ENCODE results near the gene PTPN6. TPM values are rescaled to one million over a fixed set of nuclear protein-coding genes. Genes with fewer than 3 reads are reported as not detected.
A peak's percentile ranks its signal among the peaks of the same experiment; 100 is the strongest.

The PTPN6 gene
- total RNA-seq, 8 experiments from 2014 or later = 0.22 to 2.4 (median 0.88) TPM

- in situ Hi-C loops (cut with MboI; ENCODE audit: low pct_unique_long_range_greater_than_20kb in 2 of 9, low sequenced_read_pairs in 9 of 9, unreplicated experiment in 9 of 9) = loop anchor here in 1 of 9 experiments (25.0 kb wide), 1 partner anchor 138 kb away; the partner anchor contains the start of gene C1RL
- ATAC-seq (replicated peaks in 6 of 8) = no peak
- Histone ChIP-seq H3K4me1 (replicated peaks in 1 of 2) (peaks cover 6 to 11% of the 10 kb centered on the region in 2 donors), H3K4me3 (no peak overlapping the region), H3K27ac (no peak overlapping the region)
- 85 to 100% (median 100%) methylated on average over 1 to 5 of the region's 6 CpGs; no CpG with 5 or more reads in 3 of the 10 experiments for WGBS, 10 experiments
These were observed 23.0 kb downstream of the PTPN6 start for GRCh38 chr12:6974180-6974579.

GRCh38 chr12:6975297-6976032, 24.3 kb downstream of the PTPN6 start:
- no peak for ATAC-seq (replicated peaks in 6 of 8)
- no peak overlapping the region for H3K4me3 ChIP-seq
- in situ Hi-C loops (cut with MboI; ENCODE audit: low pct_unique_long_range_greater_than_20kb in 2 of 9, low sequenced_read_pairs in 9 of 9, unreplicated experiment in 9 of 9) = no loop called here
- 57 to 94% (median 85%) methylated on average over 1 to 2 of the region's 2 CpGs; no CpG with 5 or more reads in 6 of the 10 experiments for WGBS, 10 experiments
- peaks cover 0 to 8% of the 10 kb centered on the region in 2 donors for H3K4me1 ChIP-seq (replicated peaks in 1 of 2)
- H3K27ac ChIP-seq = no peak overlapping the region

- H3K27ac ChIP-seq = no peak overlapping the region
- ATAC-seq (replicated peaks in 6 of 8) = peak in 1 of 8 experiments; percentile 17
- H3K4me3 ChIP-seq = no peak overlapping the region
- in situ Hi-C loops (cut with MboI; ENCODE audit: low pct_unique_long_range_greater_than_20kb in 2 of 9, low sequenced_read_pairs in 9 of 9, unreplicated experiment in 9 of 9) = no loop called here
- H3K4me1 ChIP-seq (replicated peaks in 1 of 2) = no peaks in the 10 kb centered on the region
- 0 to 100% (median 94%) methylated on average over 1 to 6 of the region's 10 CpGs; no CpG with 5 or more reads in 4 of the 10 experiments for WGBS, 10 experiments
These were observed 26.5 kb downstream of the PTPN6 start for GRCh38 chr12:6977653-6978052.

GRCh38 chr12:6978188-6978587, 27.0 kb downstream of the PTPN6 start:
- Histone ChIP-seq H3K4me3 (no peak overlapping the region), H3K4me1 (replicated peaks in 1 of 2) (no peaks in the 10 kb centered on the region), H3K27ac (no peak overlapping the region)
- WGBS, 10 experiments = 50 to 100% (median 73%) methylated on average over 1 to 3 of the region's 6 CpGs; no CpG with 5 or more reads in 6 of the 10 experiments
- in situ Hi-C loops (cut with MboI; ENCODE audit: low pct_unique_long_range_greater_than_20kb in 2 of 9, low sequenced_read_pairs in 9 of 9, unreplicated experiment in 9 of 9) = no loop called here
- no peak for ATAC-seq (replicated peaks in 6 of 8)

- Histone ChIP-seq H3K4me3 (no peak overlapping the region), H3K27ac (no peak overlapping the region), H3K4me1 (replicated peaks in 1 of 2) (no peaks in the 10 kb centered on the region)
- in situ Hi-C loops (cut with MboI; ENCODE audit: low pct_unique_long_range_greater_than_20kb in 2 of 9, low sequenced_read_pairs in 9 of 9, unreplicated experiment in 9 of 9) = no loop called here
- peak in 3 of 8 experiments; percentile 7 to 61 (median 32) for ATAC-seq (replicated peaks in 6 of 8)
- 50 to 100% (median 76%) methylated on average over 1 to 3 of the region's 3 CpGs; no CpG with 5 or more reads in 3 of the 10 experiments for WGBS, 10 experiments
These were observed 27.5 kb downstream of the PTPN6 start for GRCh38 chr12:6978611-6979011.

DNA sequence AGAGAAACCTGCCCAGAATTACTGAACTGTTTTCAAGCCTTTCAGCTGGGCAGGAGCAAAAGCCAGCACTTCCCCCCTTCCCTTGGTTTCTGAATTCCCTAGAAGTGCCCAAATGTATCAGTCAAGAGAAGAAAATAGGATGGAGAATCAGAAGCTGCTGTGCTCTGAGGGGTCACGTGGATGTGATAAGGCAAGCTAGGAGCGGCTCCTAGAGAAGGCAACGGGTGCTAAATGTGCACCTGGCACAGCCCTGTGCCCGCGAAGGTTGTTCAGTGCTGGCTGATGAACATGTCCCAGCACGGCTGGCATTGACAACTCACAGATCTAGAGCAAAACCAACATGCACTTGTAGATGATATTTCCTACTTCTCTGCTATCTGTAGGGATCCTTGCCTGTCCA, 27.9 kb downstream of the PTPN6 start:
- no peak overlapping the region for H3K4me3 ChIP-seq
- in situ Hi-C loops (cut with MboI; ENCODE audit: low pct_unique_long_range_greater_than_20kb in 2 of 9, low sequenced_read_pairs in 9 of 9, unreplicated experiment in 9 of 9) = no loop called here
- no peak for ATAC-seq (replicated peaks in 6 of 8)
- no peaks in the 10 kb centered on the region for H3K4me1 ChIP-seq (replicated peaks in 1 of 2)
- no peak overlapping the region for H3K27ac ChIP-seq
- WGBS, 10 experiments = 61 to 96% (median 78%) methylated on average over 1 to 6 of the region's 6 CpGs; no CpG with 5 or more reads in 6 of the 10 experiments

GRCh38 chr12:6979453-6979852, 28.3 kb downstream of the PTPN6 start:
- 80 to 100% (median 94%) methylated on average over 1 to 3 of the region's 3 CpGs; no CpG with 5 or more reads in 6 of the 10 experiments for WGBS, 10 experiments
- no peaks in the 10 kb centered on the region for H3K4me1 ChIP-seq (replicated peaks in 1 of 2)
- in situ Hi-C loops (cut with MboI; ENCODE audit: low pct_unique_long_range_greater_than_20kb in 2 of 9, low sequenced_read_pairs in 9 of 9, unreplicated experiment in 9 of 9) = no loop called here
- H3K27ac ChIP-seq = no peak overlapping the region
- no peak overlapping the region for H3K4me3 ChIP-seq
- no peak for ATAC-seq (replicated peaks in 6 of 8)

GRCh38 chr12:6980075-6980474, 28.9 kb downstream of the PTPN6 start:
- Histone ChIP-seq H3K27ac (no peak overlapping the region), H3K4me1 (replicated peaks in 1 of 2) (no peaks in the 10 kb centered on the region), H3K4me3 (no peak overlapping the region)
- in situ Hi-C loops (cut with MboI; ENCODE audit: low pct_unique_long_range_greater_than_20kb in 2 of 9, low sequenced_read_pairs in 9 of 9, unreplicated experiment in 9 of 9) = no loop called here
- 90 to 100% (median 98%) methylated on average over 2 to 4 of the region's 4 CpGs; no CpG with 5 or more reads in 2 of the 10 experiments for WGBS, 10 experiments
- no peak for ATAC-seq (replicated peaks in 6 of 8)

DNA sequence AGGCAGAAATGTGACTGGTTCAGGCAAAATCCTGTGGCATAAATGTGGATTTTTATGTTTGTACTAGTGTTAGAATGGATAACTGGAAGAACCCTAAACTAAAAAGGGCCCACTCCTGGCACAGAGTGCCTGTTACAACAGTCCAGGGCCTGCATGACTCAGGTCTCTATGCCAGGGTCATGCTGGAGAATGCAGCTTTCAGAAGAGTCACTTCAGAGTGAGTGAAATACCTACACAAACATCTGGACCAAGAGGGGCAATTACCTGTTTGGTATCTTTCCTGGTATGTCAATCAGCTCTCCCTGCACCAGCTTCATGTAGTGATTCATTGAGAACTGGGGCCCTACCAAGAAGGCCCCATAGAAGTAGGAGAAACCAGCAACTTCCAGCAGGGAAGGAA, 29.6 kb downstream of the PTPN6 start:
- no peak for ATAC-seq (replicated peaks in 6 of 8)
- Histone ChIP-seq H3K4me3 (no peak overlapping the region), H3K4me1 (replicated peaks in 1 of 2) (no peaks in the 10 kb centered on the region), H3K27ac (no peak overlapping the region)
- in situ Hi-C loops (cut with MboI; ENCODE audit: low pct_unique_long_range_greater_than_20kb in 2 of 9, low sequenced_read_pairs in 9 of 9, unreplicated experiment in 9 of 9) = no loop called here

GRCh38 chr12:6981152-6982052, 30.2 kb downstream of the PTPN6 start:
- Histone ChIP-seq H3K4me3 (no peak overlapping the region), H3K27ac (no peak overlapping the region), H3K4me1 (replicated peaks in 1 of 2) (no peaks in the 10 kb centered on the region)
- WGBS, 10 experiments = 74 to 100% (median 86%) methylated on average over 1 to 6 of the region's 10 CpGs; no CpG with 5 or more reads in 2 of the 10 experiments
- no peak for ATAC-seq (replicated peaks in 6 of 8)
- in situ Hi-C loops (cut with MboI; ENCODE audit: low pct_unique_long_range_greater_than_20kb in 2 of 9, low sequenced_read_pairs in 9 of 9, unreplicated experiment in 9 of 9) = no loop called here

GRCh38 chr12:6982532-6982931, 31.4 kb downstream of the PTPN6 start:
- 80 to 100% (median 87%) methylated on average over 2 to 7 of the region's 7 CpGs for WGBS, 10 experiments
- in situ Hi-C loops (cut with MboI; ENCODE audit: low pct_unique_long_range_greater_than_20kb in 2 of 9, low sequenced_read_pairs in 9 of 9, unreplicated experiment in 9 of 9) = no loop called here
- no peak for ATAC-seq (replicated peaks in 6 of 8)

GRCh38 chr12:6987956-6988553, 36.9 kb downstream of the PTPN6 start:
- ATAC-seq (replicated peaks in 6 of 8) = peak in 1 of 8 experiments; percentile 82
- 89 to 100% (median 96%) methylated on average over 1 to 10 of the region's 11 CpGs for WGBS, 10 experiments
- no peak overlapping the region for H3K27ac ChIP-seq

More at GRCh38 chr12:6982532-6982931, 31.4 kb downstream of the PTPN6 start:
- Histone ChIP-seq H3K4me1 (replicated peaks in 1 of 2) (no peaks in the 10 kb centered on the region), H3K4me3 (no peak overlapping the region), H3K27ac (no peak overlapping the region)

GRCh38 chr12:6996040-6996441, 44.9 kb downstream of the PTPN6 start:
- peak in 6 of 8 experiments; percentile 36 to 83 (median 60) for ATAC-seq (replicated peaks in 6 of 8)
- no peak overlapping the region for H3K27ac ChIP-seq
- no peak overlapping the region for H3K4me3 ChIP-seq
- H3K4me1 ChIP-seq (replicated peaks in 1 of 2) = no peaks in the 10 kb centered on the region
- 31 to 100% (median 73%) methylated on average over 1 to 2 of the region's 2 CpGs; no CpG with 5 or more reads in 6 of the 10 experiments for WGBS, 10 experiments
- in situ Hi-C loops (cut with MboI; ENCODE audit: low pct_unique_long_range_greater_than_20kb in 2 of 9, low sequenced_read_pairs in 9 of 9, unreplicated experiment in 9 of 9) = no loop called here

More at GRCh38 chr12:6987956-6988553, 36.9 kb downstream of the PTPN6 start:
- Histone ChIP-seq H3K4me3 (no peak overlapping the region), H3K4me1 (replicated peaks in 1 of 2) (no peaks in the 10 kb centered on the region)
- in situ Hi-C loops (cut with MboI; ENCODE audit: low pct_unique_long_range_greater_than_20kb in 2 of 9, low sequenced_read_pairs in 9 of 9, unreplicated experiment in 9 of 9) = no loop called here
